ENCODE measurements around the gene TBC1D22A. TPM values are rescaled to one million over a fixed set of nuclear protein-coding genes. Genes with fewer than 3 reads are reported as not detected.

Gene TBC1D22A
- total and polyA plus RNA-seq, 9 donors: 12.5 to 25.6 (median 18.5) TPM

DNA sequence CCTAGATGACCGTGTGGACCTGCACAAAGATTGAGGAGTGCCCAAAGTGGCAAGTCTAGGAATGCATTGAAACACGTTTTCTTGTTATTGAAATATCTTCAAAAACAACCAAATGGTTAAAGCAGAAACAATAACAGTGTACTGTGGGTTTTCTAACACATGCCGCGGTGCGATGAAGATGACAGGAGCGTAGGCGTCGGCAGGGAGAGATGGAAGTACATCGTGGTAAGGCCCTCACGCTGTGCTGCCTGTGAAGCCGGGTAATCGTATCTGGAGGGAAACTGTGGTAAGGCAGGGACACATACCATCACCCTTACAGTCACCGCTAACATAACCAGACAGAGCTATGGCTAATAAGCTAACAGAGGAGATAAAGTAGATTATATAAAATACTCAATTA is 261.4 kb downstream of the TBC1D22A start:
- WGBS, 3 donors: 95 to 96% (median 95%) methylated on average over 13 of the region's 13 CpGs
- DNase-seq: peak in 2 of 5 donors; percentile 3 to 12
- Histone ChIP-seq H3K9me3 (no peaks in the 10 kb centered on the region), H3K4me1 (ENCODE audit: insufficient read depth) (no peaks in the 10 kb centered on the region), H3K27ac (no peak overlapping the region), H3K27me3 (no peaks in the 10 kb centered on the region), H3K36me3 (no peaks in the 10 kb centered on the region), H3K4me3 (no peak overlapping the region)
- no peak for TF ChIP-seq EP300 (IDR thresholded peaks at IDR 0.05)
- TF ChIP-seq, protein P1, sequence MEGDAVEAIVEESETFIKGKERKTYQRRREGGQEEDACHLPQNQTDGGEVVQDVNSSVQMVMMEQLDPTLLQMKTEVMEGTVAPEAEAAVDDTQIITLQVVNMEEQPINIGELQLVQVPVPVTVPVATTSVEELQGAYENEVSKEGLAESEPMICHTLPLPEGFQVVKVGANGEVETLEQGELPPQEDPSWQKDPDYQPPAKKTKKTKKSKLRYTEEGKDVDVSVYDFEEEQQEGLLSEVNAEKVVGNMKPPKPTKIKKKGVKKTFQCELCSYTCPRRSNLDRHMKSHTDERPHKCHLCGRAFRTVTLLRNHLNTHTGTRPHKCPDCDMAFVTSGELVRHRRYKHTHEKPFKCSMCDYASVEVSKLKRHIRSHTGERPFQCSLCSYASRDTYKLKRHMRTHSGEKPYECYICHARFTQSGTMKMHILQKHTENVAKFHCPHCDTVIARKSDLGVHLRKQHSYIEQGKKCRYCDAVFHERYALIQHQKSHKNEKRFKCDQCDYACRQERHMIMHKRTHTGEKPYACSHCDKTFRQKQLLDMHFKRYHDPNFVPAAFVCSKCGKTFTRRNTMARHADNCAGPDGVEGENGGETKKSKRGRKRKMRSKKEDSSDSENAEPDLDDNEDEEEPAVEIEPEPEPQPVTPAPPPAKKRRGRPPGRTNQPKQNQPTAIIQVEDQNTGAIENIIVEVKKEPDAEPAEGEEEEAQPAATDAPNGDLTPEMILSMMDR (IDR thresholded peaks at IDR 0.05): no peak
- TF ChIP-seq POLR2A (IDR thresholded peaks at IDR 0.05): no peak
- intact Hi-C loops (cut with DNase I): no loop called here

DNA sequence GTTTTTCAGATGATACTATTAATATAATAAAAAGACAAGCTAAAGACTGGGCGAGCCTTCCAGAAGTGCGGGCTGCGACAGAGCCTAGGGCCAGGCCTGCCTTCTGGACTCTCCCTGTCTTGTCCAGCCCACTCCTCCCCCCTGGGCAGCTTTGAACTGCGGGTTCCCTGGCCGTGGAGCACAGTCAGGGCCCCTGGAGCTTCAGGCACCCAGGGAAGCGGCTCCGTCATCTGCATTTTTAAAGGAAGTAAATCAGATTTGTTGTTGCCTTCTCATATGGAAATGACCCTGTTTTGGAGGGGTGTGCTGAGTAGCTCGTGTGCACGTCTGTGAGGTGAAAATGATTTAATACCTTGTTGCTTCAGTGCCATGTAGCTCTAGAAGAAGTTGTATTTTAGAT is 265.3 kb downstream of the TBC1D22A start:
- 71 to 84% (median 83%) methylated on average over 9 of the region's 9 CpGs for WGBS, 3 donors
- H3K27me3 ChIP-seq: no peaks in the 10 kb centered on the region
- TF ChIP-seq EP300 (IDR thresholded peaks at IDR 0.05) (no peak), POLR2A (IDR thresholded peaks at IDR 0.05) (no peak)
- TF ChIP-seq, protein P1 (IDR thresholded peaks at IDR 0.05): no peak
- H3K36me3 ChIP-seq: no peaks in the 10 kb centered on the region
- H3K4me3 ChIP-seq: no peak overlapping the region
- DNase-seq: peak in 1 of 5 donors; percentile 13
- H3K9me3 ChIP-seq: no peaks in the 10 kb centered on the region
- peaks cover 8% of the 10 kb centered on the region for H3K4me1 ChIP-seq (ENCODE audit: insufficient read depth)
- no peak overlapping the region for H3K27ac ChIP-seq
- intact Hi-C loops (cut with DNase I): no loop called here

DNA sequence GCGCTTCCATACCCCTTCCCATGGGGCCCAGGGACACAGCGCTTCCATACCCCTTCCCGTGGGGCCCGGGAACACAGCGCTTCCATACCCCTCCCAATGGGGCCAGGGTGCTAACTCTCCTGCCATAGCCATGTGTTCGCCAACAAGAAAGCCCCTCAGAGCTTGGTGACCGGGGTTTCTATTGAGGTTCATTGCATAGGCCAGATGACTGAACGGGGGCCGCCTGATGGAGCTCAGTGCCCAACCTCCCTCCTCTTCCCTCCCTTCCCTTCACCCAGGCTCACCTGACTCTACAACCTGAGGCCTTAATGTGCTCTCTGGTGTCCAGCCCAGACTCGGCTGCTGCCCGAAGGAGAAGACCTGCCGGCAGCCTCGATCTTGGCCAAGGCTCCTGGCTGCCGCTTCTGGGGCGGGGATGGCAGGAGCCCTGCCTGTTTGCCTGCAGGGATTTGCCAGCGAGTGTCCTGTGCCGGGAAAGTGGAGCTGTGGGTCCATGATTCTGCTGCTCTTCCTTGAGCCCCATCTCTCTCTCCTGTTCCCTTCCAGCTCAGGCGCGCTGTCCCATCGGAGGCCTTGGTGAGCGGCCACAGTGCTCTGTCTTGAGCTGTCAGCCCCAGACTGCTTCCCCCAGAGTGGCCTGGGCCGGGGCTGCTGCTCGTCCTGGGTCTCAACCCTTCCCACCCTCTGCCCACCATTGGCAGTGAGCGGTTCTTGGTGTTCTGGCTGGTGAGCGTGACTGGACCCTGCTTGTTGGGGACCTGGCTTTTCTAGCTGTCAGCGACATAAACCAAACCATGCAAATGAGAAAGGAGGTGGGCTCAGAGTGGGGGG is 267.0 kb downstream of the TBC1D22A start:
- H3K27me3 ChIP-seq: no peaks in the 10 kb centered on the region
- H3K4me1 ChIP-seq (ENCODE audit: insufficient read depth): peaks cover 8% of the 10 kb centered on the region
- TF ChIP-seq POLR2A (IDR thresholded peaks at IDR 0.05) (no peak), EP300 (IDR thresholded peaks at IDR 0.05) (no peak)
- TF ChIP-seq, protein P1 (IDR thresholded peaks at IDR 0.05): no peak
- peak in 1 of 5 donors; percentile 41 for DNase-seq
- WGBS, 3 donors: 90 to 95% (median 92%) methylated on average over 26 of the region's 26 CpGs
- no peaks in the 10 kb centered on the region for H3K9me3 ChIP-seq
- H3K36me3 ChIP-seq: no peaks in the 10 kb centered on the region
- intact Hi-C loops (cut with DNase I): no loop called here
- no peak overlapping the region for H3K4me3 ChIP-seq
- peak overlapping the region in 1 of 2 donors; percentile 11 for H3K27ac ChIP-seq

DNA sequence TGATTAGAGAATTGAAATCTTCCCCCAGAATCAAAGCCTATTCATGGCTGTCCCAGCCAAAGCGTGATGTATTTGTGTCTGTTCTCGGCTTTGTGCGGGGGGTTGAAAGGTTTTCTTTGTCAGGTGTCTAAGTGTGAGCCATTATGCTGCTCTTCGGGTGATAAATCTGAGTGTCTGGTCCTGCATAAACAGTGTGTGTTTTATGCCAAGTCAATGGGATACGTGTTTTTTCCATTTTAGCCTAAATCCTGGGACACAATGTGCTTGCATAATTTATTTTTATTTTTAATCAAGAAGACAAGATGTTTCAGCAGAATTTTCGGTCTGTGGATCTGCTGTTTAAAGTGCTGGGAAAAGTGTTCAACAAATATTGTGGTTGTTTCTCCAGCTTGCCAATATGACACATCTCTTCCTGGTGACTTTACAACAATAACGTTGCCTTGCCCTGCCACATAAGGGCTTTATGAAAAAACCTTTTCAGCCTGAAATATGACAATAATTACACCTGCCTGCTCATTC is 267.8 kb downstream of the TBC1D22A start:
- intact Hi-C loops (cut with DNase I): no loop called here
- 27 to 44% (median 33%) methylated on average over 7 of the region's 7 CpGs for WGBS, 3 donors
- TF ChIP-seq EP300 (IDR thresholded peaks at IDR 0.05) (no peak), POLR2A (IDR thresholded peaks at IDR 0.05) (no peak)
- TF ChIP-seq, protein P1 (IDR thresholded peaks at IDR 0.05): no peak
- Histone ChIP-seq H3K36me3 (no peaks in the 10 kb centered on the region), H3K4me1 (ENCODE audit: insufficient read depth) (peaks cover 8% of the 10 kb centered on the region), H3K4me3 (no peak overlapping the region), H3K27me3 (no peaks in the 10 kb centered on the region), H3K27ac (peak overlapping the region in 1 of 2 donors; percentile 30), H3K9me3 (no peaks in the 10 kb centered on the region)
- no peak for DNase-seq

Data from ovary (tissue), 9 donors.